Lower lobe of right lung (tissue), 2 donors: ENCODE measurements around the gene MSI2. TPM values are rescaled to one million over a fixed set of nuclear protein-coding genes. Genes with fewer than 3 reads are reported as not detected.

Experiments used
- ATAC-seq, 2 donors: fragments of 200-7000 bp; cut with Tn5 transposase; one replicate each; pipeline ENCODE4 v1.9.1; 2020 to 2022; ENCODE audit warnings: mild to moderate bottlenecking in 2 of 2, moderate library complexity in 2 of 2
- DNase-seq: peaks from one replicate; pipeline ENCODE4 v3.0.0-alpha.2; 2020
- H3K27ac ChIP-seq: fragments of 200-600 bp; one replicate; pipeline ENCODE4 v1.8.0; 2022
- H3K27me3 ChIP-seq: fragments of 200-600 bp; one replicate; pipeline ENCODE4 v1.8.0; 2022; ENCODE audit warnings: low read depth
- H3K36me3 ChIP-seq: fragments of 200-600 bp; one replicate; pipeline ENCODE4 v1.8.0; 2022; ENCODE audit warnings: mild to moderate bottlenecking
- H3K4me1 ChIP-seq: fragments of 200-600 bp; one replicate; pipeline ENCODE4 v1.8.0; 2022
- H3K4me3 ChIP-seq: fragments of 200-600 bp; one replicate; pipeline ENCODE4 v1.8.0; 2022; ENCODE audit warnings: mild to moderate bottlenecking
- H3K9me3 ChIP-seq: fragments of 200-600 bp; one replicate; pipeline ENCODE4 v1.8.0; 2022
- CTCF ChIP-seq: fragments of 200-600 bp; IDR thresholded peaks from one replicate; pipeline ENCODE4 v1.8.0; 2022; ENCODE audit warnings: antibody characterized with exemption, mild to moderate bottlenecking
- intact Hi-C: fragments of 100-400 bp; cut with DNase I; formaldehyde crosslinking; loops from one replicate; pipeline ENCODE4 v1.11.0; 2022
- total RNA-seq: library from RNA; stranded (reverse); fragmentation: NEBNext Ultra II Directional; extraction: Animal tissue kit (Norgen Biotek cat#: 25700); gene quantifications from one replicate; pipeline ENCODE4 v1.2.1, GENCODE V29; 2021
- donor health status: DM: no; HTN: yes; CAD: no; lungs with severe emphysema.

Gene MSI2
- total RNA-seq, 1 donor from 2014 or later, result 43.9 TPM

DNA sequence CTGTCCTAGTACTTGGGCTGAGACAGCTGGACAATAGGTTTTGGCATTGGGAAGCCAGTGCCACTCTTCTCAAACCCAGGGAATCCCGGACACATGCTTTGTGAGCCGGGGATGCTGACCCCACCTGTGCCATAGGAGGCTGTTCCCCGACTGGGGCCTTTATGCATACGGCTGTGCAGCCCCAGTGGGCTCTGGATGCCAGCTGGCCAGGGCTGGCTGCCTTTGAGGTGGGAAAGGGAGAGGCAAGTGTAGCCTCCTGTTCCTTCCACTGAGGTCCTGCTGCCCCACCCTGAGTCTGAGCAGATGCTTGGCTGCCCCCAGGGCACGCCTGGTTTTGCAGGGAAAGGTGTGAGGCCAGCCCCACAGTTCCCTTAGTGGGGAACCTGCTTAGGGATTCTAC, 383.1 kb downstream of the MSI2 start:
- DNase-seq (no peak), ATAC-seq (no peak)
- H3K27me3 ChIP-seq, result no peaks in the 10 kb centered on the region
- no peak overlapping the region for H3K4me3 ChIP-seq
- intact Hi-C loops, result no loop called here
- no peaks in the 10 kb centered on the region for H3K36me3 ChIP-seq
- no peak overlapping the region for H3K27ac ChIP-seq
- H3K9me3 ChIP-seq, result no peaks in the 10 kb centered on the region
- H3K4me1 ChIP-seq, result no peaks in the 10 kb centered on the region
- TF ChIP-seq CTCF, result no peak

DNA sequence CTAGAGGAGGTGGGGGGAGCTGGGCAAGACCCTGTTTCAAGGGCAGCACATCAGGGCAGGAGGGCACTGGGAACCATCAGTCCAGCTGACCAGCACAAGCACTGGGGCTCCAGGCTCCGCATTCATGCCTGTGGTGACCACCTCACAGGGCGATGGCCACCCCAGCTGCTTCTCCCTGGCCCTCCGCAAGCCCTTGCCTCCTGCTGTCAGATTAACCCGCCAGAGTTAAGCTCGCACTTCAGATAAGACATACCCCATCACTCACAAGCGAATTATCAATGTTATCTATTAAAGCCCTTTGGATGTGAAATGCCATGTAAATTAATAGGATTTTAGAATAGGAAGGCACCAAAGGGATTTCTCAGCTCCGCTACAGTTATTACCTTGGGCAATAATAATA, 383.8 kb downstream of the MSI2 start:
- DNase-seq (no peak), ATAC-seq (no peak)
- intact Hi-C loops, result no loop called here
- H3K4me3 ChIP-seq, result no peak overlapping the region
- H3K4me1 ChIP-seq, result no peaks in the 10 kb centered on the region
- H3K9me3 ChIP-seq, result no peaks in the 10 kb centered on the region
- no peak overlapping the region for H3K27ac ChIP-seq
- no peak for TF ChIP-seq CTCF
- H3K36me3 ChIP-seq, result no peaks in the 10 kb centered on the region
- no peaks in the 10 kb centered on the region for H3K27me3 ChIP-seq

DNA sequence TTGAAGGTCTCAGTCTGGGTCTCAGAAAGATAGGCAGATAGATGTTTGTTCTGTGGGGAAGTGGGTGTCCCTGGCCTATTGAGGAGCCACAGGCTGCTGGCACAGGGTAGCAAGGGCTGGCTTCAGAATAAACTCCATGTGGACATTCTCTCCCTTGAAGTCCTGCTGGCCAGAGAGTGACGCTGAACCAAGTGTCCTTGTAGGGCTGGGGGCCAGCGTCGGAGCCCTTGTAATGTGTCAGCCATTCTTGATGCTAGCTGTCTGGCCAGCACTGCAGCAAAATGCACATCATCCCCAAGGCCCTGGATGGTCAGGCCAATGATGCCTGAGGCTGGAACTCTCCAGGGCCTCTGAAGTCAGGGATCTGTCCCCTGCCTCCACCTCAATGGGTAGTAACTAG, 385.4 kb downstream of the MSI2 start:
- no peak overlapping the region for H3K4me3 ChIP-seq
- no peaks in the 10 kb centered on the region for H3K9me3 ChIP-seq
- TF ChIP-seq CTCF, result no peak

DNA sequence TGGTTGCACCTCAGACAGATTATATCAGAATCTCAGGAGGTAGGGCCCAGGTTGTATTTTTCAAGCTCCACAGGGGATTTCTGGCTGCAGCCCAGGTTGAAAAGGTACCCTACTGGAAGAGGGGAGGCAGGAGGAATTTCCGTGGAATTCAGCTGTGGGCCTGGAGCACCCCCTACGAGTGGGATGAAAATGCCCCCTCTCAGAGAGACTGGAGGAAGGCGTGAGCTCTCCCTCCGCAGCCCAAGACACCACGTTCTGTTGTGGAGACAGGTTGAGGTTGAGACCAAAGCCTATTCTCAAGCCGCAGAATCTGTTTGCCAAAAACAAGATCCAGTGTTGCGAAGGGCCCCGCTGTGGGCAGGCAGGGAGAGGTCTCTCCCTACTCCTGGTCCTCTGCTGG, 386.7 kb downstream of the MSI2 start:
- intact Hi-C loops, result no loop called here
- no peaks in the 10 kb centered on the region for H3K27me3 ChIP-seq
- no peak for TF ChIP-seq CTCF
- no peak for ATAC-seq
- DNase-seq, result no peak
- no peaks in the 10 kb centered on the region for H3K4me1 ChIP-seq
- H3K27ac ChIP-seq, result no peak overlapping the region
- H3K4me3 ChIP-seq, result no peak overlapping the region
- no peaks in the 10 kb centered on the region for H3K36me3 ChIP-seq
- H3K9me3 ChIP-seq, result no peaks in the 10 kb centered on the region

More for the DNA sequence above, 385.4 kb downstream of the MSI2 start:
- H3K4me1 ChIP-seq, result no peaks in the 10 kb centered on the region
- intact Hi-C loops, result no loop called here
- ATAC-seq (no peak), DNase-seq (no peak)
- no peaks in the 10 kb centered on the region for H3K27me3 ChIP-seq
- no peak overlapping the region for H3K27ac ChIP-seq
- no peaks in the 10 kb centered on the region for H3K36me3 ChIP-seq

DNA sequence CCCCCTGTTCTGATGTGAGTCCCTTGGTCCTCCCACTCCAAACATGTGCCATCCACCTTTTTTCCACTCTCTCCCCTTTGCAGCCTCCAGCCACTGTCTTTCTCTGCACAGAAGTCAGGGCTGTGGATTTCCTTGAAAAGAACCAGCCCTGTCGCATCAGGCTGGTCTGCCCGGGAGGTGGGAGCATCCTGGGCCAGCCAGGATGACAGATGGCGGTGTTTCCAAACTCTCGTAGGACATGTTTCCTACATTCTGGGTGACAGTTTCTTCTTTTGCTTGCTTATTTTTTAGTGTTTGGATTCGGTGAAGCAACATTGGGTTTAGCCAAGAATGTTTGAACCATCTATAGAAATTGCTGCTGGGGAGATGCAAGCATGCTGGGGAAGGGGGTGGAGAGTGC, 388.0 kb downstream of the MSI2 start:
- no peaks in the 10 kb centered on the region for H3K27me3 ChIP-seq
- ATAC-seq (no peak), DNase-seq (no peak)
- no peaks in the 10 kb centered on the region for H3K4me1 ChIP-seq
- H3K9me3 ChIP-seq, result no peaks in the 10 kb centered on the region
- intact Hi-C loops, result no loop called here
- TF ChIP-seq CTCF, result no peak
- no peak overlapping the region for H3K4me3 ChIP-seq
- H3K36me3 ChIP-seq, result no peaks in the 10 kb centered on the region
- no peak overlapping the region for H3K27ac ChIP-seq
